ENCODE results near the gene SLC25A43. TPM values are rescaled to one million over a fixed set of nuclear protein-coding genes. Genes with fewer than 3 reads are reported as not detected.
"Not testable (repeated sequence)": the region's sequence is repeated elsewhere in the genome, so short reads cannot be mapped to it uniquely, and the experiment has no call there.

The SLC25A43 gene
- total RNA-seq, 1 donor from 2014 or later, result 13.5 TPM

GRCh38 chrX:119375561-119375960, 23.6 kb upstream of the SLC25A43 start:
- H3K27ac ChIP-seq, result no peak overlapping the region
- H3K36me3 ChIP-seq, result no peaks in the 10 kb centered on the region
- H3K9me3 ChIP-seq, result no peaks in the 10 kb centered on the region
- H3K4me1 ChIP-seq, result no peaks in the 10 kb centered on the region
- H3K4me3 ChIP-seq, result no peak overlapping the region
- intact Hi-C loops (cut with DNase I), result no loop called here
- ATAC-seq (no peak), DNase-seq (no peak)
- no peak for TF ChIP-seq CTCF (IDR thresholded peaks at IDR 0.05)
- H3K27me3 ChIP-seq, result no peaks in the 10 kb centered on the region

GRCh38 chrX:119376312-119376711, 22.8 kb upstream of the SLC25A43 start:
- H3K27me3 ChIP-seq, result no peaks in the 10 kb centered on the region
- H3K4me3 ChIP-seq, result no peak overlapping the region
- no peak for DNase-seq
- no peak for ATAC-seq
- no peak for TF ChIP-seq CTCF (IDR thresholded peaks at IDR 0.05)
- intact Hi-C loops (cut with DNase I), result no loop called here
- no peaks in the 10 kb centered on the region for H3K9me3 ChIP-seq
- no peaks in the 10 kb centered on the region for H3K4me1 ChIP-seq
- H3K27ac ChIP-seq, result no peak overlapping the region
- no peaks in the 10 kb centered on the region for H3K36me3 ChIP-seq

- no peaks in the 10 kb centered on the region for H3K36me3 ChIP-seq
- H3K4me3 ChIP-seq, result no peak overlapping the region
- H3K27ac ChIP-seq, result no peak overlapping the region
- no peaks in the 10 kb centered on the region for H3K27me3 ChIP-seq
- no peaks in the 10 kb centered on the region for H3K9me3 ChIP-seq
- no peak for TF ChIP-seq CTCF (IDR thresholded peaks at IDR 0.05)
- intact Hi-C loops (cut with DNase I), result no loop called here
- DNase-seq (no peak), ATAC-seq (no peak)
- H3K4me1 ChIP-seq, result no peaks in the 10 kb centered on the region
Observed at GRCh38 chrX:119381349-119381944, 17.7 kb upstream of the SLC25A43 start.

GRCh38 chrX:119382606-119383005, 16.5 kb upstream of the SLC25A43 start:
- Histone ChIP-seq H3K27me3 (no peaks in the 10 kb centered on the region), H3K9me3 (no peaks in the 10 kb centered on the region), H3K4me1 (no peaks in the 10 kb centered on the region), H3K4me3 (no peak overlapping the region), H3K36me3 (no peaks in the 10 kb centered on the region), H3K27ac (no peak overlapping the region)
- no peak for DNase-seq
- intact Hi-C loops (cut with DNase I), result no loop called here
- TF ChIP-seq CTCF (IDR thresholded peaks at IDR 0.05), result no peak
- no peak for ATAC-seq

GRCh38 chrX:119386685-119387084, 12.5 kb upstream of the SLC25A43 start:
- H3K36me3 ChIP-seq; H3K27ac ChIP-seq; H3K27me3 ChIP-seq; H3K9me3 ChIP-seq; ATAC-seq; DNase-seq; H3K4me1 ChIP-seq; H3K4me3 ChIP-seq; intact Hi-C loops (cut with DNase I): not testable (repeated sequence)

- H3K9me3 ChIP-seq; H3K4me3 ChIP-seq; H3K27me3 ChIP-seq; ATAC-seq; H3K36me3 ChIP-seq; H3K27ac ChIP-seq; intact Hi-C loops (cut with DNase I); H3K4me1 ChIP-seq; DNase-seq: not testable (repeated sequence)
Observed at GRCh38 chrX:119387426-119387825, 11.7 kb upstream of the SLC25A43 start.

- Histone ChIP-seq H3K27ac (no peak overlapping the region), H3K27me3 (no peaks in the 10 kb centered on the region), H3K9me3 (no peaks in the 10 kb centered on the region), H3K4me3 (no peak overlapping the region), H3K4me1 (no peaks in the 10 kb centered on the region), H3K36me3 (no peaks in the 10 kb centered on the region)
- intact Hi-C loops (cut with DNase I), result no loop called here
- DNase-seq (no peak), ATAC-seq (no peak)
- TF ChIP-seq CTCF (IDR thresholded peaks at IDR 0.05), result no peak
Observed at GRCh38 chrX:119389214-119389613, 9.9 kb upstream of the SLC25A43 start.
